Lung microvascular endothelial cell (primary cell): Measurements from ENCODE around the gene SNRPA1. TPM values are rescaled to one million over a fixed set of nuclear protein-coding genes. Genes with fewer than 3 reads are reported as not detected.
A peak's percentile ranks its signal among the peaks of the same experiment; 100 is the strongest.

Source experiments
- DNase-seq, 2 donors: peaks; one replicate each; pipeline versions ENCODE4 v3.0.0 to v3.0.0-alpha.2; 2010; ENCODE audit warnings: low read depth in 2 of 2
- total RNA-seq: library from RNA; depleted of rRNA; stranded (reverse); fragments of >200 nt; gene quantifications from 2 replicates; pipeline ENCODE4 v1.2.1, GENCODE V29; 2014

The SNRPA1 gene
- total RNA-seq, 1 donor from 2014 or later: 9.5 TPM

DNA sequence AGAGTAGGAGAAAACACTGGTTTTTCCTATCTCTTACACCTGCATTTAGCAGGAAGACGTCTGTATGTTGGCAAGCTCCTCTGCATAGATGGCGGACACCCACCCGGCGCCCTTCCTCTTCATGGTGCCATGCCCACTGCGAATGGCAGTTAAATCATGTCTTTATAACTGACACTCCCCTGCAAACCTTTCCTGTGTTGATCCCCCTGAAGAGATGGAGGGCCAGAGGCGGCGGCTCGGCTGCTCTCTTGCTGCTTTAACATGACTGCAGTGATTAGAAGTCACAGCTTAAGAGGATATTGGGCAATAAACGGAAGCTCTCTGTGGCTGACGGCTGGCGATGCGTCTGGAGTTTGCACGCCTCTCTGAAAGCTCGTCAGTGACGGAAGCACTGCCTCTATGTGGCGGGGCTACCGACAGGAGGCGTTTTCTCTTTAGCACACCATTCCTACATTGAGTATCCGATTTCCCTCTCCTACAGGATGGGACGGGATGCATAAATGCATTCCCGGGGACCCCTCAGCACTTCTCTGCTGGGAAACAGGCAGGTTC, 25.5 kb upstream of the SNRPA1 start:
- peak in 1 of 2 donors; percentile 9 for DNase-seq

DNA sequence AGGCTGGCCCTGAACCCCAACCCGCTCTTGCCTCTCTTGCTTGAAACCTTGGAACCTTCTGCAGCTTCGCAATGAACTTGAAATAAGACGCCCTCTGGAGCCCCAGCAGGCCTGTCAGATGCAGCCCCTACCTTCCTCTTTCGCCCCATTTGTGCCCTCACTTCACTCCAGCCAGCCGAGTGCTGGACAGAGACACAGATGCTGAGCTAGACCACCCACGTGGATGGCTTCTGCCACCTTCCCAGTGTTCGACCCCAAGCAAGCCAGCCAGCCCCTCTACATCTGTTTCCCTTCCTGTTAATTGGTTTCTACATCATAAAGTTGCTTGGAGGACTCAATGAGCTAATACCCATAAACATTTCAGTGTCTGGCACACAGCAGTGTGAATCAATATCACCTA, 23.8 kb upstream of the SNRPA1 start:
- no peak for DNase-seq

DNA sequence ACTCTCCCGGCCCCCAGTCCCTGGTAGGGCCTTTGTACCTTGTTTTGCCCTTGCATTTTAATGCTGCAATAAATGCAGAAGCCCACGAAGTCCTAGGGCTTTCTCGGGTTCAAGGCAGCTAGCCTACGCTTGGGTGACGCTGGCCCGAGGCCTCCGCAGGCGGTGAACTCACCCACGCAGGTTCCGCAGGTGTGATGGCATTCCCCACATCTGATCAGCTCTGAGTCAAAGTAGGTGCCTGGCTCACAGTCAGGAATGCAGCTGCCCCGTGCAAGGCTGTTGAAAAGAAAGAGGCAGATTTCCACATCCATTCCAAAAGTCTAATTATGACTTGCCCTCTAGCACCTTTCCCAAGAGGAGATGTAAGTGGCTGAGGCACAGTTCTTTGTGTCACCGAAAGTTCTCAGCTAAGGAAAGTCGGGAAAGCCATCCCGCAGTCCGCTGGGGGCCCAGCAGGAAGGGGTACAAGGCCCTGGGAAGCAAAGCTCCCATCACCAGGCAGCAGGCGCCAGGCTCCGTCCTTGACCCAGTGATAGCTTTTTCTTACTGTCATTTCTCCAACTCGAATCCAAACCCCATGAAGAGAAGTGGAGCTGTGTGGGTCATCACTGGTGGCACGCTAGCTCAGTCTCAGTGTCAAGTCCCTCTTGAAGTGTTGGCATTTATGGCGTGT, 23.2 kb upstream of the SNRPA1 start:
- DNase-seq: no peak

DNA sequence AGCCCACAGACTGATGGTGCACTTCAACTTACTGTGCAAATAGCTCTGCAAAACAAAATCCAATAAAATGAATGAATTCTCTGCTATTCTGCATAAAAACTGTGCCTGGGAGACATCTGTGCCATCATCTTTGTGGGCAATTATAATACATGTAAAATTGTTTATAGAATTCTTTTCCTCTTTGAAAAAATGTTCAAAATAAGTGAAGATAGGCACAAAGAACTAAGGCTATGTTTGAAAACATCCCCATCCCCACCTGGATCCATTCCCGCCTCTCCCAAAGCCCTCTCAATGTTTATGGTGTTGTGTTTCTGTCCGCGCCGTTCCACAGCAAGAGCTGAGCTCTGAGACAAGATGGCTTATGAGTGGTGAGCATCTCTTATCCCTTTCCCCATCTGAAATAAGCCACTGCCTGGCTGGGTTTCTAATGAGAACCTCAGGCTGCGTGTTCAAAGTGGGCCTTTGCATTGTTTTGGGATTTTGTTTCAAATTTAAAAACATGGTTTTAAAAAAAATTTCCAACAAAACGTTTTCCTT, 22.4 kb upstream of the SNRPA1 start:
- no peak for DNase-seq

DNA sequence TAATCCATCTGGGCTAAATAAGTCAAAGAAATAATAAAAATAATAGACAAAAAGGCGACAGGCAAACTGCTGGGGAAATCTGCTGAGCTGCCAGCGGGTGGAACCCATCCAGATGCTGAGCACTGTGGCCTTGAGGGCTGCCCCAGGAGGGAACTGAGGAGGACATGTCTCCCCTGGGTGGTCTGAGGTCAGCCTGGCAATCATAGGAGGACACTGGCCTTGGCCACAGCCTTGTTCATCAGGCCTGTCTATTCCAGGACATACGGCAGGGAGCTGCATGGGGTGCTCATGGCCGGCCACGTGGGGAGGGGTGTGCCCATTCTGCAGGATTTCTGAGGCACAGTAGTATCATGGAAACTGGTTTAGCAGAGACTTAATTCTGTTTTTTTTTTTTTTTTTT, 21.5 kb upstream of the SNRPA1 start:
- DNase-seq: no peak

DNA sequence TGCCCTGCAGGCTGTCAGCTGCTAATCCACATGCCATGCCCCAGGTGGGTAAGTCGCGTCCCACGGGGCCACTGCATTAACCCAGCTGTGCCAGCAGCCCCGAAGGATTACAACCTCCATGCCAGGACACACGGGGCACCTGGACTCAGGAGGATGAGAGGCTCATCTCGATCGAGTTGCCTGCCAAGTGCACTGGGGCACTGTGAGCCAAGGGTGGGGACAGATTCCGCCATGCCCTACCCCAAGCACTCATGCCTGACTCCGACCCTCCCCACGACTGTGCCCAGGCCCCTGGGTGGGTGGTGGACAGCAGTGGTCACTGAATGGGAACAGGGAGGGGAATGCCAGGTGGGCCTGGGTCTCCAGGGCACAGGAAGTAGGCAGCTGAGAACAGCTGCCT, 20.7 kb upstream of the SNRPA1 start:
- no peak for DNase-seq

DNA sequence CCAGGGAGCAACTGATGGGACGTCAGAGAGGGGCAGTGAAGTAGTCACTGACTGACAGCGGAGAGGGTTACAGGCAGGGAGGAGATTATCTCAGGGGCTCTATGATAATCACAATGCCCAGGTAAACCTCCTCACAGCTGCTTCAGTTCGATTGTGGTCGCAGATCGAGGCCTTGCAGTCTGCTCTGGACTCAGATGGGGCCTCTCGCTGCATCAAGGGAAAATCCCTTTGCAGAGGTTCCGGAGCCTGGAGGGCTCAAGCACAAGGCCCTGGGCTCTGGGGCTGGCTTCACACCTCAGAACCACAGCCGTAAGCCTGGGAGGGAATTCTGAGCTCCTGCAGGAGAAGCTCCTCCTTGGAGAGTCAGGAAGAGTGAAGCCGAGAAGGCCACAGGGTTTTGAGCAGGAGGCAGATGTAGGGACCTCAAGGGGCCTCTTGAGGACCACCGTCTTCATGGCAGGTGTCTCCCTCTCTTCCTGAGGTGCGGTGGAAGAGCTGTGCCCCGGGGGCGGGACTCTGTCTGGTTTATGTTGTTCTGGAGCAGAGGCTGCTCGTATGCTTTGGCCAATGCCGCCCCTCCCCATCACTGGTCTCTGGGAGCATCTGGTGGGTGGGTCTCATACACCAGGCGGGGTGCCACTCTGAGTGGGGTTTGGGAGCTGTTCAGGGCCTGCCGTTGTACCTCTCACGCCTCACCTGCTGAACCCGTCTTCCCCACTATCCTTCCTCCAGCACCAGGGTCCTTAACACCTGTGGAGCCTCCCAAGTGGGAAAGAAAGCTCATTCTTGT, 19.5 kb upstream of the SNRPA1 start:
- no peak for DNase-seq

DNA sequence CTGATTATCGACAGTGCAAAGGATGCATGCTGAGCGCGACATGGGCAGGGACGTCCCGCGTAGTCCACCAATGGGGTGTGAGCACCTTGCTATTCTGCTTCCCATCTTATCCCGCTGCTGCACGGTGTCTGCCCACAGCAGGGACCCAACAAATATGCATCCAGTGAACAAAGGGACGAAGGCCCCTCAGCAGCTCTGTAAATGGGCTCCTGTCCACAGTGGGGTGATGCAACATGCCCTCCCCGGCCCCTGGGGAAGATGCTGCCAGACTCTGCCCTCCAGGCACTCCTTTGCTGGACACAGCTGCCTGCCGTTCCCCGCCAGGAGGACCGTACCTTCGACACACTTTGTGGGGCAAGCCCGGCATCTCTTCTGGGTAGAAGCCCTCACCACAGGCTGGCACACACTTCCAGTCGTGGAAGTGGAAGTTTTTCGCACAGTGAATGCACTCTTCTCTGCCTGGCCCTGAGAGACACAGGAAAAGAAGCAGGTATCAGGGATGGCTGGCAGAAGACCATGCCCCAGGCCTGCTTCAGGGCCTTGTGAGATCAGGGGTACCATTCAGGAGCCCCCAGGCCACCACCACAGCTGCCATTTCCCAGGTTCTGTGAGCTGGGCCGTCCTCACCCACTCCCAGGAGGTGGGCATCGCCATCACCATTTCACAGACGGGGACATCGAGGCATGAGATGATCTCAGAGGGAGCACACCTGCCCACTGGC, 18.2 kb upstream of the SNRPA1 start:
- DNase-seq: no peak

DNA sequence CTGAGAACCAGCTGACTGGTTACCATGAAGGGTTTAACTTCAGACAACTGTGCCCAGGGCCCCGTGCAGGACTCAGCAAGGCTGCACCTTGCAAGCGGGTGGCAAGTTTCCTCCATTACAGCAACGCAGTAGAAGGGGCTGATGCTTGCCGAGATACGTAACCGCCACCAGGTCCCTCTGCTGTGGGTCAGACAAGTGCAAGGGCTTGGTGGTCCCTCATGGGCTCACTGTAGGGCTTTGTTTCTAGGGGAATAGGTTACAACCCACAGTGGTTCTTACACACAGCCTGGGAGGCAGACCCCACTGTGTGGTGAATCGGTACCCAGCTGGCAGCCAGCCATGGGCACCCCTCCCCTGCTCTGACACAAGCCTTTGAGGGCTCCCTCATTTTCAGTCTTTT, 15.5 kb upstream of the SNRPA1 start:
- no peak for DNase-seq

DNA sequence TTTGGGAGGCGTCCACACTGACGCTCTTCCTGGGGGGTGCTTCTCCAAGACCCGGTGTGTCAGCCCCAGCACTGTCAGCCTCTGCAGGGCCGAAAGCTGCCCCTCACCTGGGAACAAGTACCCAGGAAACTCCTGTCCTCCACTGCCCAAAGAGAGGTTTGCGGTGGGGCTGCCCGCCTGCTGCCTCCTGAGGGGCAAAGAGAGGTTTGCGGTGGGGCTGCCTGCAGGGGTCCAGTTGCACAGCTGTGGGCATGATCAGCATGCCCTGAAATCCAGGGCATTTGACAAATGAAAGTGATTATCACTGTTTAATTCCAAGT, 15.1 kb upstream of the SNRPA1 start:
- DNase-seq: no peak

DNA sequence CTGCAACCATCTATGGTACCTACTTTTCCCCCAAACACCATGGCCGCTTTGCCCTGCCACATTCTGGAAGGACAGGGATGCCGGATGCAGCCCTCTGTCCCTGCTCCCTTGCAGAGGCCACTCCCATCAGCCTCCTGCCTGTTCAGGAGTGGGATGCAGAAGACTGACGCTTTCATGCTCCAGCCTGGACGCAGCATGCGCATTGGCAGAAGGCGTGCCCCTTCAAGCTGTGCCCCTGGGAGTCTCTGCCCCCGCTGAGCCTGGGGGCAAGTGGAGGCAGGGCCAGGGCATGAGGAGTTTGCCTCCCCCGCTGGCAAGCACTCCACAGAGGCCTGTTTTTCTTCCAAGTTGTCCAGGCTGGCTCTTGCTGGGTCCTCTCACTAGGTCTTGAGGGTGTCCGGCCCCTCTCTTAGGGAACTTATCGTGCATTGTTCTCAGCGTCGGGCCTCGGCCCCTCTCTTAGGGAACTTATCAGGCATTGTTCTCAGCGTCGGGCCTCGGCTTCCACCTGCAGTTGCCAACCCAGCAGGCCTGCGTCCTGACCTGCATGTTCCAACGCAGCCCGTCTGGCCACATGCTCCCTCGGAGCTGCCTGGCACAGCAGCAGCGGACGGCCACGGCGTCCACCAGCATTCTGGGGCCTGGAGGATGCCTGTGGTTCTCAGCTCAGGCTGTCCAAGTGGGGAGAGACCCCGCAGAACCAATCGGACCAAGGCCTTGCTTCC, 14.6 kb upstream of the SNRPA1 start:
- no peak for DNase-seq

DNA sequence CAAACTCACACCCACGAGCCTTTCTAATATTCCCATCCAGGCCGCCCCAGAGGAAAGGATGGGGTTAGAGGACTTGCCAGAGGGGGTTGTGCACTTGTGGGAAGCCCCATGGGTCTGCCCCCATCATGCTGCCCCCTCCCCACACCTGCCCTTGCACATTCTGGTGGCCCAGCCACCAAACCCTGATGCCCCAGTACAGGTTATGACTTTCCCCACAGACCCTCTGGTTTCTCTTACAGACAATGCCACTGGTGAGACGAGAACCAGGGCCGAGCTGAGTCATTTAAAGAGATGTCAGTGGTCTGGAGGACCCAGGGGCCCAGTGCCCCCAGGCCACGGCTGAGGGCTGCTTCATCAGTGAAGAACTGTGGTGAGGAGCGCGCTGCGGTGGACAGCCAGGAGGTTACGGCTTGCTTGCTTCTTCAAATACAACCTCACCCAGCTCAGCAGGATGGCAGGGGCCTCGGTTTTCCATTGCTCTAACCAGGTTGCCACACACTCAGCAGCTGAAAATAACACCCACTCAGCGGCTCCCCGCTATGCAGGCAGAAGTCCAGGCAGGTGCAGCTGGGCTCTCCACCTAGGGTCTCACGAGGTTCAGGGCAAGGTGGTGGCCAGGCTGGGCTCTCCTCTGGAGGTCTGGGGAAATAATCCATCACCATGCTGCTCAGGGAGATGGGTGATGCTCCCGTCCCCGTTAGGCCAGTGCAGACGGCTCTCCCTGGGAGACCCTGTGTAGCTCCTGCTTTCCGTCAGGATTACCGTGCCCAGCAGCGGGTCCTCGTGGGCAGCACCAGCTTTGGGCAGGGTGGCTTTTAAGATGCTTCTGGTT, 13.8 kb upstream of the SNRPA1 start:
- no peak for DNase-seq

DNA sequence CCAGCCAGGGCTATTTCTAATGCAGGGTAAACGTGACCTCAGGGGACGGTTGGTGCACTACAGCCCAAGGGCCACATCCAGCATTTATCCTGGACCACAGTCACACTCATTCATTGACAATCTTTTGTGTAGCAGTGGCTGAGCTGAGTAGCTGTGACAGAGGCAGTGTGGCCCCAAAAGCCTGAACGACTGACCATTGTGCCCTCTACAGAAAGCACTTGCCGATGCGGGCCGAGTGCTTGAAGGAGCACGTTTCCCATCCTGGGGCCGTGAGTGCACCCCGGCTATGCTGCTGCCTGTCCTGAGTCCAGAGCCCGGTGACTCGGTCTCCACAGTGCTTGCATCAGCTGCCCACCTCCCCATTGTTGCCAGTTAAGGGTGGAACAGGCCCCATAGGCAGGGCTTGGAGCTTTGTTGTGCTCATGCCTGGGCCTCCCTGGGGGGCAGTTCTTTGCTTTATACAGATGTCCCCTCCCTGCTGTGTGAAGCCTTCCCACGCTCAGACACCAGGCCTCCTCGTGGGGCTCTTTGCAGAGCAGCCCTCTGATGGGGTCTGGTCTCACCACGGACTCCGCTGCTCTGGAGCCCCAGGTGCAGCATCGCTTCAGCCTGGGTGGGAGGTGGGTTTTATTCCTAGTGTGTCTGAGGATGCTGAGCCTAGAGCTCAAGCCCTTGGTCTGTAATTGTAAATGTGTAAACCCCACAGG, 13.0 kb upstream of the SNRPA1 start:
- DNase-seq: no peak

DNA sequence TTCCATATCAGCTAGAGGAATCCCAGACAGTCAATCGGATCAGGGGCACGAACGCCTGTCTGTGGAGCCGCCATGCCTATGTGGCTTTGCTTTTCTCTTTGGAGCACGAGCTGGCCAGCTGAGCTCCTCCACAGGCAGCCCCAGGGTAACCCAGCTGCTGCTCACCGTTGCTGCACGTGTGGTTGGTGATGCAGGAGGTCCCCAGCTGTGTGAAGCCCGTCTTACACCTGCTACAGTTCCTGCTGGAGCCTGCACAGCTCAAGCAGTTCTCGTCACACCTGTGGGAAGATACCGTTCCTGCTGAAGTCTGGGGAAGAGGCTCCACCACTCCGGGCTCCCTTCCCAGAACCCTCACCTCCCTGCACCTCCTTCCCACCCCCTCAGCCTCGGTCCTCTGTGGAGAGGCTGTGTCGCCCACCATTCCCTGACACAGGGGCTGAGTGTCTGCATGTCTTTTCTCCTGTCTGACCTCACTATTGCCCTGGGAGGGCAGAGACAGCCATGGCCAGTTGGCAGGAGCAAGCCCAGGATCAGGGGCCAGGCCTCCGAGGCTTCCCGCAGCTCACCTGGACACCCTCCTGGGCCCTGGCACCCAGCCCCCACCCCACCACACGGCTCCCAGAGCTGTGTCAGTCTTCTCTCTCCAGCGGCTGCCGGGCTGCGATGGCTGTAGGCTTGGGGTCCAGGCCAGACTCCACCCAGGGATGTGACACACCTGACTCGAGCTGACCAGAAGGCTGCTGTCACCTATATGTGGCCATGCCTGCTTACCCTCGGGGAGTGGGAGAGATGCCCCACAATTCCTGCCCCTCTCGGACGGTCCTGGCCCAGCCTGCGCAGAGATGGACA, 12.2 kb upstream of the SNRPA1 start:
- DNase-seq: no peak

DNA sequence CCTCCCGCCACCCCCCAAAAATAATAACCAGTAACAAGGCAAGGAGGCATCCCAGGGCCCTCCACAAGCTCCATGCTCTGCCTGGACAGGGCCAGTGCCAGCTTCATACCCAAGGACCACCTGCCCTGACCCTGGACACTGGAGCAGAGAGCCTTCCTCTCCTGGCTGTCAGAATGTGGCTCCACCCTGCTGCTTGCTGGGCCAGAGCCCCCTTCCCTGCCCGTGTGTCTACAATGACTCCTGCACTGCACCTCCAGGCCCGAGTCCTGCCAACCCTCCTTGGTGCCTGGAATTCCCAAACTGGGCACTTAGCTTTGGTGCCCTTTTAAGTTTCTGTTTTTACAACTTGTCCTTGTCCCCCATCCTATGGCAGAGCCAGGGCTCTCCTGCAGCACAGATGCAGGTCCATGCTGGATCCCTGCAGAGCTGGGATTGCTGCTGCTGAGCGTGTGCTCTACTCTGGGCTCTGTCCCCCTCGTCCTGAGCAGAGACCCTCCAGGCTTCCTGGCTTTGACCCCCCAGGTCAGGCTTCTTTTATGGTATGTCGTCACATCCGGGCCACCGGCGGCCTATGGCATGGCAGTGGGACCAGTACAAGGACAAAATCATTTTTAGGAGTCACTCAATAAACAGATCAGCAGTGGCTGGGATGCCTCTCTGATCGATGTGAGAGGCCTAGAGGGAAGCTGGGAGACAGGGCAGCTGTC, 11.4 kb upstream of the SNRPA1 start:
- no peak for DNase-seq

DNA sequence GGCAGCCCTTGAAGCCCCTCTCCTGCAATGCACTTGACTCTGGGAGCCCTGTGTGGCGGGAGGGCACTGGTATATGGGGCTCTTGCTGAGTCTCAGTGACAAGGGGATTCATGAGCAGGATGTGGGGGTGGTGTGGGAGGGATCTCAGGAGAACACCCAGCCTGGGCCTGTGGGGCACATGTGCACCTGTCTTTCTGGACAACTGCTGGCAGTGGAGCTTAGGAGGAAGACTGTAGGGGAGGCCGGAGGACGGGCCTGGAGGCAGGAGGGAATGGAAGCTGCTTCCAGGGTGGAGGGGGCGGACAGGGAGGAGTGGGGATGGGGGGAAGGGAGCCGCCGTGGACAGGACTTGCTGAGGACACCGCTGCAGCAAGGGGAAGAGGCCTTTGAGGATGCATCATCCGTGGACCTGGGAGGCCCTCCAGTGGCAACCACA, 10.8 kb upstream of the SNRPA1 start:
- DNase-seq: no peak

DNA sequence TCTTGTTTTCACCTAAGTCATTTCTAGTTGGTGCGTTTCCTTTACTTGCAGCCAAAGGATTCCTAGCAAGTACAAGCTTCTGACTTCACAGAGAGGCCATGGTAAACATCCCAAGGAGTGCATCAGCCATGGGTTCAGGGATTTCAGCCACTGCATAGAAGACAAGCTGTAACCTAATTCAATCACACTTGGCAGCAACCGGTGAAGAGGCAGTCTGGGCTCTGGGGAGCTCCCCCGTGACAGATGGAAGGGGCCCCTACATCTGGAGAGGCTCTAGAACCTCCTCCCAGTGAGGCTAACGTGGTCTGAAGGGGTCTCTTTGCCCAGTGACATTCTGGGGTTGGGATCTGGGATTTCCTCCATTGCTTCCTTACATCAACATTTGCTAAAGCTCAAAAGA, 8.4 kb upstream of the SNRPA1 start:
- no peak for DNase-seq
